DLD1 (cell line): ENCODE measurements around the gene MYB.
"Not testable (repeated sequence)": the region's sequence is repeated elsewhere in the genome, so short reads cannot be mapped to it uniquely, and the experiment has no call there.

Experiments used
- in situ Hi-C: cut with HindIII; loops from 2 replicates; pipeline ENCODE4 v1.10.0; 2017; ENCODE audit warnings: low sequenced_read_pairs

Gene MYB

DNA sequence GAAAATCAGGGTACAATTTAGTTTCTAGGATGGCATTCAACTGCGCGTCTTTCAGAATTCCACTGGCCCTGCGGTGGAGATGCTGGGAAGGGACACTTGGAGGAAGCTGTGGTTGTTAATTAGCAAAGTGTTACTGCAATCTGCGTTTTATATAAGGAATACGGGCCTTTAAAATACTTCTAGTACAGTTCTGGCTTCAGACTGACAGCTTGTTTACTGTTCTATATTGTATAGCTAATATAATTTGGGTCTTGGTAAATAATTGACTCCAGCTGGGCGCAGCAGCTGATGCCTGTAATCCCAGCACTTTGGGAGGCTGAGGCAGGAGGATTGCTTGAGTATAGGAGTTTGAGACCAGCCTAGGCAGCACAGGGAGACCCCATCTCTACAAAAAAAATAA, 63.7 kb downstream of the MYB start:
- in situ Hi-C loops = no loop called here

DNA sequence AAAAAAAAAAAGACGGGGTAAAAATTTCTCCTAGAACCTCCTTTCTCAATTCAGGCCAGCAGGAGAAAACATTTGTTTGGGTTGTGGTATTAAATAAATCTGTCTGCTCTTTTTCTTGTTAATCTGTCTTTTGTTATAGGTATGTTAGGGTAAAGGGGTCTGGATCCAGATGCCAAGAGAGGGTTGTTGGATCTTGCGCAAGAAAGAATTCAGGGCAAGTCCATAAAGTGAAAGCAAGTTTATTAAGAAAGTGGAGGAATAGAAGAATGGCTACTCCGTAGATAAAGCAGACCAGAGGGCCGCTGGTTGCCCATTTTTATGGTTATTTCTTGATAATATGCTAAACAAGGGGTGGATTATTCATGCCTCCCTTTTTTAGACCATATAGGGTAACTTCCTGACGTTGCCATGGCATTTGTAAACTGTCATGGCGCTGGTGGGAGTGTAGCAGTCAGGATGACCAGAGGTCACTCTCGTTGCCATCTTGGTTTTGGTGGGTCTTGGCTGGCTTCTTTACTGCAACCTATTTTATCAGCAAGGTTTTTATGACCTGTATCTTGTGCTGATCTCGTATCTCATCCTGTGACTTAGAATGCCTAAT, 65.4 kb downstream of the MYB start:
- in situ Hi-C loops = not testable (repeated sequence)

DNA sequence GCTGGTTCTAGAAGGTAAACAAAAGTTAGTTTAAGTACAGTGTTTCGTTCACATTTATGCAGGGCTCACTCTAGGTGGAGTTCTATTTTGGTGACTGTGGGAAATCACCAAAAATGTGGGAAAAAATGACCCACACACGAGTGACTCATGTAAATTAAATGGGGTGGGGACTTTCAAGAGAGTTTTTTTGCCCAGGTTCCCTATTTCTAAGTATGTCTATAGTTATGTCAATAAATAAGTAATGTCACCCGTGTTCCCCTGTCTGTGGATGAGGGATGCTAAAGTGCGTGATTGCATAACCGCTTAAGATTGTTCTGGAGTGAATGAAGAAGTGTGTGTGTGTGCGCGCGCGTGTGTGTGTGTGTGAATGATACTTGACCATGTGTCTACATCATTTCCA, 69.1 kb downstream of the MYB start:
- in situ Hi-C loops = no loop called here

DNA sequence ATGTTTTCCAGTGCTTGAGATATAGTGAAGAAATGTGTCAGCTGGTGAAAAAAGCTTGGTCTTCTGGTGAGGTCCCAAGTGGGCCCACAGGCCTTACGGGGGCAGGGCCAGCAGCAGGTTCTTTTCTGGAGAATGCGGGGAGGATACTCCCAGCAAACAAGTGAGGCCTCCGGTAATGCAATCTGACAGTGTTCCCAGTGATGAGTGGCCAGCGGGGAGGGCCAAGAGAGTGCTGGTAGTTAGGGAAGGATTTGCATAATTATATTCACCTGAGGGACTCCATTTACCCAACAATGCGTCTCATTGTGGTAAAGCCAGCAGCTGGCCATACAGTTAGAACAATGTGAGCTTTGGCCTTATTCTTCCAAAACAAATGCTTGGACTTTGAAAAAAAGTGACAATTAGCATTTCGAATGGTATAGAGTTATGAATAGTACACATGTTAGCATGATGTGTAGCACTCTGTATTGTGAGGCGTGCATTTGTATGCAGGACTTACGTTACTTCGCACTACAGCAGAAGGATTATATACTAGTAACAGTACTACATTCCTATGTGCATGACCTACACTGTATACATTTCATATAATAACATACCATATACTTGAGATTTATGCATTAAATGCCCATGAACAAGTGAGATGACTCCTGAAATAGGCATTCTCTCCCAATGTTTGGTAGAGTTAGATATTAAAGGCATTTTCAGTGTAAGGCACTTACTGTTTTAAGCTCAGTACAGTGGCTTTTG, 69.8 kb downstream of the MYB start:
- in situ Hi-C loops = no loop called here

DNA sequence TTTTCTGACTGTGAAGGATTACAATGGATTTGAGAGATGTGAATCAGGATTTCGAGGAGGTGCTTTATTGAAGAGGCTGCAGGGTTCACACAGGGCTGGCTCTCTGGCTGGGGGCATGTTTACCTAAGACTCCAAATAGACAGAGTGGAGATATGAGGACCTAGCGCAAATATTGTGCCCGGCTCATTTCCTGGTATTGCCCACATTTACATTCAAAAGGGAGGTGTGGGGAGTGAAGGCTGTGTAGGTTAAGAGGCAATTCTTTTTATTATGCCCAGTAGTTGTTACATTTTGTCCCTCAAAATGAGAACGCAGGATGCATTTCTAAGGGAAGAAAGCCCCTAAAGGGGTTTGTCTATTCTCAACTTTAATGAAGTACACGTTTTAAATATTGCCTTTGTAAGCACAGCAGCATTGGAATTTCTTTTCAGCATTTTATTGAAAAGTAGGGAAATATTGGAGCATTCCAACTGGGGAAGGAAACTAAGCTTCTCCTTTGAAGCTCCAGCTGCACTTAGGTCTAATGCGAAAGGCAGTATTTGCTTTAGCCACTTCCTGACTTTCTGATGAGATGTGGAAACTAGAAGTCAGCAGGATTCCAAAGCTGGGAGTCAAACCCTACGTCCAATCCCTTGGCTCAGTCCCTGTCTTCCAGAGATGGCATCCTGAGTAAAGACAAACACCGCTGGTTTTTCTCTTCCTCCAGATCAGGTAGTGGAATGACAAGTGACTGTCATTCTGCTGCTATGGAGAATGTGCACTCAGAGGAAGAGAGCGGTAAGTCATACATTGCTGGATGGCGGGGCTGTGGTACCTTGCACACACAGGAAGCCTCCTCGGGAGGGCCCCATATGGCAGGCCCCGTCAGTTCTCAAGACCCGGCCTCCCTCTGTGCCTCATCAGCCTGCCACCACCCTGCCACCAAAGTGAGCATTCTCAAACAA, 70.7 kb downstream of the MYB start:
- in situ Hi-C loops = no loop called here

DNA sequence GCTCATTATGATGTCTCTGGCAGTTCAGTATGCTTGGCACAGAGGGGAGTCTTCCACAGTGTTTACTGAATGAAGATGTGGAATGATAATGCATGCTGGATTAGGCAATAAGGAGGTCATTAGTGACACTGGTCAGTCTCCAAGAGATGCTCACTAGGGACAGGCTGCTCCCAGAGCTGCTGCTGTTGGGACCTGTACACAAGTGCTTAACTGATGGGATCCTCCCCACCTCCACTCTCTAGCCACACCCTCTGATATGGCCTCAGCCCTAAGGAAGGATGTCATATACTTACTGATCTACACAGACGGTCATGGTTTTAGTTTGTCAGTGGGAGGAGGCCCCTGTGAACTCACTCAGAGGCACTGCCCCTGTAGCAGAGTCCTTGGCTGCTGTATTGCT, 73.4 kb downstream of the MYB start:
- in situ Hi-C loops = no loop called here

DNA sequence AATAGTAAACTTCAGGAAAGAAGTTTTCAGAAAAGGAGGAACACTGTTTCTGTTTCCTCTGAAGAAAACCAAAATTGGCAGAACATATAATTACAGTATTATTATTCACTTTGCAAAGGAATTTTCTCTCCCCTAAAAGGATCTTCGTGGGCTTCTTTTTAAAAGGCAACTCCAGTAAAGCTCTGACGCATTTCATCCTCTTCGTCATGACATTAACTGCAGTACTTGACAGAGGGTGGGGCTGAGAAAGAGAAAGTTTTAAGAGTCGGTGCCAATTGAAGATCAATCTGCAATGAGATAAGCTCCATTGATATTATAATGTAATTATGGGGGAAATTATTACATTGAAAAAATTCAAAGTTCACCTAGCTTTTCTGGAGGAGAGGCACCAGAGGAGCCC, 75.8 kb downstream of the MYB start:
- in situ Hi-C loops = no loop called here

DNA sequence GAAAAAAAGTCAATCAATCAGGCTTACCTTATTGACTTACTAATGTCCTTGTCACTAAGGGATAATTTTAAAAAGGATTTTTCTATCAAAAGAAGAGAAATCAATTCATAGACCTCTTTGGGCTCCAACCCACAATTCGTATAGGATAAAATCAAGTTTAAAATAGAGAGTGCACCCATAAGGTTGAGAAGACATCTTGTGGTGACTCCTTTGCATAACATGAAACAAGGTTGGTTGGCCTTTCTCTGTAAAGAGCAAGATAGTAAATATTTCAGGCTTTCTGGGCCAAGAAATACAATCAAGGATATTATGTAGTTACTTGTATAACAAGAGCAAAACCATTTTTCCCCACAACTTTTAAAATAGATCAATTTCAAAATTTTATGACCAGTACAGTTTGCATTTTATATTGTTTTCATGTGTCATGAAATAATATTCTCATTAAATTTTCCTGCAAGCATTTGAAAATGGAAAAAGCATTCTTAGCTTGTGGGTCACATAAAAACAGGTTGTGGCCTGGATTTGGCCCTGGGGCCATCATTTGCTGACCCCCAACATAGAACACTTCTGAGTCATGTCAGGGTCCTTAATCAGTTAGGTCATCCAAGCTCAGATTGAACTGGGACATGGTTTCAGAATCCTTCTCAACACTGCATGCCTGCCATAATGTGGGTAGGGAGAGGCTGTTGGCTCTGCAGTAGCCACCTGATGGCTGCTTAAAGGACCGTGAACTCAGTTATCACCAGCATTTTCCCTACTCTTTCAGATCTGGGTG, 76.7 kb downstream of the MYB start:
- in situ Hi-C loops = no loop called here

DNA sequence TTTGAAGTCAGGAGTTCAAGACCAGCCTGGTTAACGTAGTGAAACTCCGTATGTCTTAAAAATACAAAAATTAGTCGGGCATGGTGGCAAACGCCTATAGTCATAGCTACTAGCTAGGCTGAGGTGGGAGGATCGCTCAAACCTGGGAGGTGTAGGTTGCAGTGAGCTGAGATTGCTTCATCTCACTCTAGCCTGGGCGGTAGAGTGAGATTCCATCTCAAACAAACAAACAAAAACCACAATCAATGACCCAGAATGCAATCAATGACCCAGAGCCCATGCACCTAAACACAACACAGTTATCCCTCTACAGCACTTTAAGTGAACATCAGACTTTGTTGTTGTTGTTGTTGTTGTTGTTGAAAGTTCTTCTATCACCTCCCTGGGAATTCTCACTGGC, 77.9 kb downstream of the MYB start:
- in situ Hi-C loops = no loop called here

DNA sequence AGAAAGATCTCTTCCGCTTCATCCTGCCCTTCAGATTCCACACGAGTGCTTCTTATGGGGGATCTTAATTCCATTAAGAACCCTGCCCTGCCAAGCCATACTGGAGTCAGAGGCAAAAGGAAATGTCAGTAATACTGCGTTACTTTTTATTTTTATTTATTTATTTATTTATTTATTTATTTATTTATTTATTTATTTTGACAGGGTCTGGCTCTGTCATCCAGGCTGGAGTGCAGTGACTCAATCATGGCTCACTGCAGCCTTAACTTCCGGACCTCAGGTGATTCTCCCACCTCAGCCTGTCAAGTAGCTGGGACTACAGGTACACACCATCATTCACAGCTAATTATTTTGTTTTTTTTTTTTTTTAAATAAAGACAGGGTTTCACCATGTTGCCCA, 79.5 kb downstream of the MYB start:
- in situ Hi-C loops = no loop called here

DNA sequence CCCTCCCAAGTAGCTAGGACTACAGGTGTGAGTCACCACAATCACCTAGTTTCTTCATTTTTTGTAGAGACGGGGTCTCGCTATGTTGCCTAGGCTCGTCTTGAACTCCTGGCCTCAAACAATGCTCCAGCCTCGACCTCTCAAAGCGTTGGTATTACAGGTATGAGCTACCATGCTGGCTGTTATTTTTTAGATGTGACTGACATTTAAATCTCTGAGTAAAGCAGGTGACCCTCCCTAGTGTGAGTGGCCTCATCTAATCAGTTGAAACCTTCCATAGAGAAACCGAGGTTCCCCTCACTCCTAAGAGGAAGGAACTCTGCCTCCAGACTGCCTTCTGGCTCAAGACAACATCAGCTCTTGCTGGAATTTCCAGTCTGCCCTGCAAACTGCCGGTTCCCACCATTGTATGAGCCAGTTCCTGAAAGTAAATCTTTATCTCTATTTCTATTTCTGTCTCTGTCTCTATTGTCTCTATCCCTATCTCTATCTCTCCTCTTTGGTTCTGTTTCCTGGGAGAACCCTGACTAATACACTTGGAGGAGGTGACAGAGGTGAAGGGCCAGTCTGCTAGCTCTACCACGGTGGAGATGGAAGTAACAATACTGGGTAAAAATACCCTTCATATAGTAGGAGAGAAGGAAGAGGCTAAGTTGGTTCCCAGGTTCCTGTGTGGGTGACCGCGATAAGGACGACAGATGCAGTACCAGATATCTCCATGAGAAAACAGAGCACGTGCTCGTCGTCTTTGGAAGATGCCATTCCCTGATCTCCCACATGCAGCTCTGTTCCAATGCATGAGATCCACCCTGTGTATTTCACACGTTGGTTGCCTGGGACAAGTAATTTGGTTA, 81.0 kb downstream of the MYB start:
- in situ Hi-C loops = no loop called here

DNA sequence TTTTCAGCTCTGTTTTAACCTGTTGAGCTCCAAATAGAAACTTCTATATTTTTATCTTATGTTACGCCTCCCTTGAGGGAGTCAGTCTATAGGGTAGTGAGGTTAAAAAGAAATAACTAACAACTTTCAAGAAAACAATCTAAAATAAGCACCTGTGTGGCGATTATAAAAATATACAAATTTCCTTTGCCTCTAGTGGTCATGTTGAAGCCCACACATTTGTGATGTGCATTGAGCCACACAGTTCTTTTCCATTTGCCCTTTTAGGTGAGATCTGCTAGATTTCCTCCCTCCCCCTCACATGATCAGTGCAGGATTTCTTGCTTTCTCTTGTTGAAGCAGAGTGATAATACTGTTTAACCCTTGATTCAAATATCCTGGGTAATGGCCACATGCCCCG, 84.2 kb downstream of the MYB start:
- in situ Hi-C loops = no loop called here

DNA sequence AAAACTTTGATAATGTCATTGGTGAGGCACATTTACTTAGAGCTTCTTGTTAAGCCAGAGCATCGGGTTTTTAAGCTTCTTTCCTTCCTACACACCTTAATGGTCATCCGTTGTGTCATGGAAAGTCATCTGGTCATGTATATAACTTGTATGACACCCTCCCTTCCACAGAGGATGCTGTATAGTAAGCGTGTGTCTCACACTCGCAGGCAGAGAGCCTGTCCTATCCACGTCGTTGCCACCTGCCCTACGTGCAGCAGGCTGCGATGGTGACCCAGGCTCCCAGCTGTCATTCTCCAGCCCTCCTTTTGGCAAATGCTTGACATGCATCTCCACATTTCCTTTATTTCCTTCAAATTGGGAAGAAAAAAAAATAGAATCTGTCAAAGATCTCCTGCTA, 85.6 kb downstream of the MYB start:
- in situ Hi-C loops = no loop called here

DNA sequence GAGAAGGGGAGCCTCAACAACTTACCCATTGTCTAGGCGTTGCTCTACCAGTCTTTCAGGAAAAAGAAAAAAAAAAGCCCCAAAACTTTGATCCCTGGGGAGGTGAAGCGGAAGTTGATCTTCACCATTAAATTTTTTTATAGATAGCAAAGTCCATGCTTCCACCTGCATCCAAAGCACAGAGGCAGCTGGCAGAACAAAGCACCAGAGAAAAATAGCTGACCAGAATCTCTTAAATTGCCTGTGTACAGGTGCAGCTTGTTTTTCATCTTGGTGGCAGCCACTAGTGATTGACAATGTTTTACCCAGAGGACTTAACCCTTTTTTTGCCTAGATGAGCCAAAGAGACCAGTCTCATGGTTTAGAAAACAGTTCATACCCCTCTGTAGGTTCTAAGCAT, 86.0 kb downstream of the MYB start:
- in situ Hi-C loops = no loop called here

DNA sequence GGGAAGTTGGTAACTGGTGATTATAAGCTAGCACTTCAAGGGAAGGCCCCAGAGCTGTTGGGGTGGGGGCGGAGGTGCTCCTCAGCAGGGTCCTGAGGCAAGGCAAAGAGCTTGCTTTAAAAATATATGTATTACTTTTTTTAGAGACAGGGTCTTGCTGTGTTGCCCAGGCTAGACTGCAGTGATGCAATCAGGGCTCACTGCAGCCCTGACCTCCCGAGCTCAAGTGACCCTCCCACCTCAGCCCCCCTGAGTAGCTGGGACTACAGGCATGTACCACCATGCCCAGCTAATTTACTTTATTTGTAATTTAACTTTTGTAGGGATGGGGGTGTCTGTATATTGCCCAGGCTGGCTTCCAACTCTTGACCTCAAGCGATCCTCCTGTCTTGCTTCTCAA, 87.2 kb downstream of the MYB start:
- in situ Hi-C loops = no loop called here

DNA sequence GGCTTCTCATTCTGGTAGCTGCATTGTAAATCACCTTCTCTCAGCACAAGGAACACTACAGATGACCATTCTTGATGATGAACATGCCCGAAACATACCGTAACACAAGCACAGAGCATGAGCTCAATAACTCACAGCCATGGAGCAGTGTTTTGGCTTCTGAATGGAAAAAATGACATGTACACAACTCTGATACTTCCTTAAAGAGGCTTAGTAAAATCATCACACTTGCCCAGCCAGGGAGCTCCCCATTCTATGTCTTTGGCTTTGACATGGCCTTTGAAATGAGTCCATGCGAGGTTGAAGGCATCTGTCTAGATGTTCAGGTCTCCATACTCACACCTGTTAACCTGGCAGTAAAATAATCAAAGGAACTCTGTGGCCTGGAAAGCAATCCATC, 87.6 kb downstream of the MYB start:
- in situ Hi-C loops = no loop called here
